Measurements from ENCODE around the gene TNFRSF13B. TPM values are rescaled to one million over a fixed set of nuclear protein-coding genes. Genes with fewer than 3 reads are reported as not detected.

The TNFRSF13B gene
- total and polyA plus RNA-seq, 10 of the 15 experiments (the other 5 are each of a cell fraction or from before 2014, with no cell fraction given): 15.5 to 231 (median 119) TPM

- no peak overlapping the region for H3K4me2 ChIP-seq (ENCODE audit: control insufficient read depth, insufficient read depth)
Measured at GRCh38 chr17:16948587-16949376, 23.1 kb downstream of the TNFRSF13B start.

GRCh38 chr17:16947470-16947869, 24.4 kb downstream of the TNFRSF13B start:
- peaks cover 32% of the 10 kb centered on the region for H3K9me3 ChIP-seq (replicated peaks; ENCODE audit: control insufficient read depth, insufficient read depth, low read length)
- peaks cover 55 to 64% of the 10 kb centered on the region in 2 experiments for H3K36me3 ChIP-seq (ENCODE audit: control insufficient read depth in 2 of 2, insufficient read depth in 2 of 2, low read length in 1 of 2)
- intact Hi-C loops (cut with micrococcal nuclease; ENCODE audit: unreplicated experiment): loop anchor here (2.0 to 10.0 kb wide), 2 partner anchors 17 to 47 kb away; no protein-coding TSS in a partner anchor
- no peaks in the 10 kb centered on the region for H3K27me3 ChIP-seq (replicated peaks in 1 of 2; ENCODE audit: control insufficient read depth in 2 of 2, insufficient read depth in 2 of 2, low read length in 1 of 2)
- 4% methylated on average over 3 of the region's 3 CpGs for WGBS (ENCODE audit: insufficient coverage, insufficient replicate concordance, low lambda C conversion rate, missing lambda C conversion rate)
- ATAC-seq (peak; percentile 81), DNase-seq (ENCODE audit: low read depth, low spot score) (peak; percentile 77), FAIRE-seq (peak; percentile 88)
- ChIA-PET RAD21 (ENCODE audit: unreplicated experiment) (interaction anchor here (1.1 to 1.8 kb wide), 2 partner anchors 22 to 43 kb away, joined by 3 to 6 read pairs; no protein-coding TSS in a partner anchor), CTCF (interaction anchor here (1.2 to 3.9 kb wide), 2 partner anchors 43 to 44 kb away, joined by 5 to 11 read pairs; no protein-coding TSS in a partner anchor), POLR2A (interaction anchor here (4.0 kb wide), 1 partner anchor 42 kb away, joined by 18 read pairs; no protein-coding TSS in a partner anchor), SMC1A (ENCODE audit: uncharacterized antibody, unreplicated experiment) (interaction anchor here (0.8 to 2.3 kb wide), 6 partner anchors 18 to 43 kb away, joined by 3 to 10 read pairs (median 6); no protein-coding TSS in a partner anchor)
- H3K79me2 ChIP-seq (ENCODE audit: control insufficient read depth, insufficient read depth, low read length): peaks cover 83% of the 10 kb centered on the region
- H3K9ac ChIP-seq (ENCODE audit: control insufficient read depth, insufficient read depth, low read length): no peak overlapping the region
- peak overlapping the region; percentile 56 for H3K27ac ChIP-seq (ENCODE audit: control insufficient read depth, insufficient read depth)
- 0 out of 2 replicates have a peak overlapping the region, but pooled peaks have one; percentile 19 for H3K4me3 ChIP-seq
- H3K4me2 ChIP-seq (ENCODE audit: control insufficient read depth, insufficient read depth): peak overlapping the region; percentile 34; the same call in 1 of the 2 replicates
- no peaks in the 10 kb centered on the region; the same call in 1 of the 2 replicates for H4K20me1 ChIP-seq (ENCODE audit: control insufficient read depth, insufficient read depth)
- no TSS peak for BruUV-seq (replicated peaks)
- in situ Hi-C loops (cut with MboI): no loop called here
- peaks cover 25% of the 10 kb centered on the region for H3K4me1 ChIP-seq (ENCODE audit: control insufficient read depth, insufficient read depth, low read length)
- H2AFZ ChIP-seq (ENCODE audit: control insufficient read depth, low read depth, low read length): no peak overlapping the region
- TF ChIP-seq YBX1 (IDR thresholded peaks at IDR 0.05): no peak
- TF ChIP-seq ZNF24 (IDR thresholded peaks at IDR 0.05): peak; percentile 58; the same call in 1 of the 2 replicates
- TF ChIP-seq TCF7 (IDR thresholded peaks at IDR 0.05; ENCODE audit: borderline replicate concordance): no peak
- 0 out of 2 replicates have a peak, but pooled peaks have one; percentile 58 for TF ChIP-seq SMARCA5 (IDR thresholded peaks at IDR 0.05)
- TF ChIP-seq CREB1 (IDR thresholded peaks at IDR 0.05; ENCODE audit: low read depth): peak; percentile 51; the same call in 1 of the 2 replicates
- no peak for TF ChIP-seq E2F4 (IDR thresholded peaks at IDR 0.05; ENCODE audit: low read depth, low read length)
- TF ChIP-seq PAX5 (IDR thresholded peaks at IDR 0.05; ENCODE audit: borderline replicate concordance, low read depth, low read length): no peak
- TF ChIP-seq SPI1 (IDR thresholded peaks at IDR 0.05; ENCODE audit: borderline replicate concordance, insufficient read depth, low read depth, low read length): peak; percentile 25; the same call in 1 of the 2 replicates

More at GRCh38 chr17:16948587-16949376, 23.1 kb downstream of the TNFRSF13B start:
- no peak overlapping the region for H2AFZ ChIP-seq (ENCODE audit: control insufficient read depth, low read depth, low read length)
- no peaks in the 10 kb centered on the region for H3K27me3 ChIP-seq (replicated peaks in 1 of 2; ENCODE audit: control insufficient read depth in 2 of 2, insufficient read depth in 2 of 2, low read length in 1 of 2)
- 0 out of 2 replicates have a peak overlapping the region, but pooled peaks have one; percentile 2 for H3K27ac ChIP-seq (ENCODE audit: control insufficient read depth, insufficient read depth)
- ChIA-PET POLR2A (interaction anchor here (1.2 kb wide), 1 partner anchor 10 kb away, joined by 3 read pairs; no protein-coding TSS in a partner anchor), SMC1A (ENCODE audit: uncharacterized antibody, unreplicated experiment) (interaction anchor here (0.9 to 1.2 kb wide), 2 partner anchors 21 to 30 kb away, joined by 4 read pairs; no protein-coding TSS in a partner anchor), CTCF (interaction anchor here (0.6 kb wide), 1 partner anchor 431 kb away, joined by 3 read pairs; no protein-coding TSS in a partner anchor), RAD21 (ENCODE audit: unreplicated experiment) (no interaction called here)
- in situ Hi-C loops (cut with MboI) (no loop called here), intact Hi-C loops (cut with micrococcal nuclease; ENCODE audit: unreplicated experiment) (loop anchor here (10.0 kb wide), 1 partner anchor 46 kb away; no protein-coding TSS in a partner anchor)
- no TSS peak for BruUV-seq (replicated peaks)
- H3K36me3 ChIP-seq (ENCODE audit: control insufficient read depth in 2 of 2, insufficient read depth in 2 of 2, low read length in 1 of 2): peaks cover 50 to 57% of the 10 kb centered on the region in 2 experiments
- FAIRE-seq (no peak), DNase-seq (ENCODE audit: low read depth, low spot score) (no peak), ATAC-seq (no peak)
- peaks cover 25% of the 10 kb centered on the region for H3K4me1 ChIP-seq (ENCODE audit: control insufficient read depth, insufficient read depth, low read length)
- TF ChIP-seq CREB1 (IDR thresholded peaks at IDR 0.05; ENCODE audit: low read depth) (no peak), CBX5 (IDR thresholded peaks at IDR 0.05; ENCODE audit: low read depth) (0 out of 2 replicates have a peak, but pooled peaks have one; percentile 36), ZNF217 (IDR thresholded peaks at IDR 0.05) (peak; percentile 54; the same call in 1 of the 2 replicates)
- peaks cover 86% of the 10 kb centered on the region for H3K79me2 ChIP-seq (ENCODE audit: control insufficient read depth, insufficient read depth, low read length)
- no peaks in the 10 kb centered on the region for H4K20me1 ChIP-seq (ENCODE audit: control insufficient read depth, insufficient read depth)
- peaks cover 32% of the 10 kb centered on the region for H3K9me3 ChIP-seq (replicated peaks; ENCODE audit: control insufficient read depth, insufficient read depth, low read length)
- no peak overlapping the region for H3K4me3 ChIP-seq
- 88% methylated on average over 6 of the region's 6 CpGs for WGBS (ENCODE audit: insufficient coverage, insufficient replicate concordance, low lambda C conversion rate, missing lambda C conversion rate)
- no peak overlapping the region for H3K9ac ChIP-seq (ENCODE audit: control insufficient read depth, insufficient read depth, low read length)
